IMR-90 (cell line): ENCODE data around the gene CDH22. TPM values are rescaled to one million over a fixed set of nuclear protein-coding genes. Genes with fewer than 3 reads are reported as not detected.

ENCODE experiments used
- ATAC-seq: fragments of 200-7000 bp; cut with Tn5 transposase; 2 replicates; pipeline ENCODE4 v1.9.1; 2020; ENCODE audit warnings: low read depth, mild to moderate bottlenecking, moderate library complexity
- BruUV-seq: library from RNA; stranded (reverse); fragments of 400-500 nt; replicated peaks from 2 replicates; lab custom pipeline; 2021; lab: Mats Ljungman, UMichigan
- CTCF ChIA-PET: fragments of 300-600 bp; formaldehyde crosslinking; extraction: SDS; loops from one replicate; lab custom pipeline; 2021; ENCODE audit warnings: antibody characterized with exemption; lab: Yijun Ruan, JAX
- POLR2A ChIA-PET: fragments of 300-600 bp; sonication (Branson Sonifier 250); formaldehyde crosslinking; loops from one replicate; lab custom pipeline; 2022; ENCODE audit warnings: antibody characterized with exemption; ENCODE audit not compliant: unreplicated experiment; lab: Charles Lee
- DNase-seq: peaks from one replicate; pipeline ENCODE4 v3.0.0; 2013
- H2AFZ ChIP-seq: replicated peaks from 2 replicates; pipeline ENCODE3; 2013; ENCODE audit warnings: low read length, mild to moderate bottlenecking; ENCODE audit not compliant: poor library complexity
- H2AK5ac ChIP-seq: 2 replicates; pipeline ENCODE4 v1.6.1; 2013; ENCODE audit warnings: low read depth, low read length, inconsistent platforms
- H2AK9ac ChIP-seq: replicated peaks from 2 replicates; pipeline ENCODE3; 2013; ENCODE audit warnings: mild to moderate bottlenecking, low read depth, low read length, moderate library complexity; ENCODE audit not compliant: poor library complexity
- H2BK120ac ChIP-seq: 2 replicates; pipeline ENCODE4 v1.6.1; 2013; ENCODE audit warnings: low read depth, low read length, inconsistent platforms
- H2BK15ac ChIP-seq: 3 replicates; pipeline ENCODE4 v1.6.1; 2013; ENCODE audit warnings: low read depth, low read length, inconsistent platforms
- H2BK20ac ChIP-seq: 2 replicates; pipeline ENCODE4 v1.6.1; 2013; ENCODE audit warnings: low read depth, mild to moderate bottlenecking, inconsistent platforms, low read length, moderate library complexity
- H2BK5ac ChIP-seq: 2 replicates; pipeline ENCODE4 v1.6.1; 2013; ENCODE audit warnings: mild to moderate bottlenecking, low read depth, low read length, inconsistent platforms; ENCODE audit not compliant: poor library complexity, severe bottlenecking
- H3K14ac ChIP-seq: replicated peaks from 2 replicates; pipeline ENCODE4 v1.6.1; 2013; ENCODE audit warnings: low read depth, low read length, inconsistent platforms
- H3K18ac ChIP-seq: 2 replicates; pipeline ENCODE4 v1.6.1; 2013; ENCODE audit warnings: low read depth, low read length, control low read depth
- H3K23ac ChIP-seq: 2 replicates; pipeline ENCODE4 v1.6.1; 2013; ENCODE audit warnings: low read depth, low read length, inconsistent platforms
- H3K27ac ChIP-seq: 2 replicates; pipeline ENCODE4 v1.5.1; 2013; ENCODE audit warnings: mild to moderate bottlenecking, control low read depth, low read length; ENCODE audit not compliant: insufficient read depth
- H3K27me3 ChIP-seq: 2 replicates; pipeline ENCODE4 v1.6.1; 2013; ENCODE audit warnings: low read length; ENCODE audit not compliant: control insufficient read depth, insufficient read depth
- H3K36me3 ChIP-seq: 2 replicates; pipeline ENCODE4 v1.6.1; 2013; ENCODE audit warnings: low read length, mixed read lengths; ENCODE audit not compliant: control insufficient read depth, insufficient read depth
- H3K4ac ChIP-seq: 2 replicates; pipeline ENCODE4 v1.6.1; 2013; ENCODE audit warnings: low read depth, low read length, inconsistent platforms
- H3K4me1 ChIP-seq: 2 replicates; pipeline ENCODE4 v1.6.1; 2013; ENCODE audit warnings: low read length, mixed read lengths; ENCODE audit not compliant: control insufficient read depth, insufficient read depth
- H3K4me2 ChIP-seq: 2 replicates; pipeline ENCODE4 v1.6.1; 2013; ENCODE audit warnings: low read depth, mild to moderate bottlenecking, control low read depth, low read length, moderate library complexity
- H3K4me3 ChIP-seq: 2 replicates; pipeline ENCODE4 v1.5.1; 2013; ENCODE audit warnings: low read depth, mild to moderate bottlenecking, control low read depth, low read length, moderate library complexity; ENCODE audit not compliant: insufficient read depth
- H3K56ac ChIP-seq: 2 replicates; pipeline ENCODE4 v1.6.1; 2013; ENCODE audit warnings: low read length, inconsistent platforms; ENCODE audit not compliant: insufficient read depth; ENCODE audit errors: extremely low read depth
- H3K79me1 ChIP-seq, 2 experiments: 2 replicates each; pipeline ENCODE4 v1.6.1; 2013; ENCODE audit warnings: low read length in 2 of 2, inconsistent platforms in 1 of 2, low read depth in 1 of 2
- H3K9ac ChIP-seq: 2 replicates; pipeline ENCODE4 v1.6.1; 2013; ENCODE audit warnings: low read depth, low read length, control low read depth
- H3K9me1 ChIP-seq: 2 replicates; pipeline ENCODE4 v1.6.1; 2013; ENCODE audit warnings: low read length, inconsistent platforms; ENCODE audit not compliant: insufficient read depth
- H3K9me3 ChIP-seq: 2 replicates; pipeline ENCODE4 v1.6.1; 2013; ENCODE audit warnings: low read length; ENCODE audit not compliant: control insufficient read depth, insufficient read depth
- H4K20me1 ChIP-seq: 2 replicates; pipeline ENCODE4 v1.6.1; 2013; ENCODE audit warnings: low read length, inconsistent platforms; ENCODE audit not compliant: insufficient read depth
- H4K5ac ChIP-seq: 2 replicates; pipeline ENCODE4 v1.6.1; 2013; ENCODE audit warnings: mild to moderate bottlenecking, low read depth, low read length, control low read depth
- H4K8ac ChIP-seq, 2 experiments: 2 replicates each; pipeline ENCODE4 v1.6.1; 2013; ENCODE audit warnings: low read depth in 2 of 2, low read length in 2 of 2, control low read depth in 1 of 2, inconsistent platforms in 1 of 2
- H4K91ac ChIP-seq: 2 replicates; pipeline ENCODE4 v1.6.1; 2013; ENCODE audit warnings: low read depth, low read length, inconsistent platforms; ENCODE audit not compliant: insufficient read depth
- BHLHE40 ChIP-seq: fragments of 150-350 bp; IDR thresholded peaks from 2 replicates; pipeline ENCODE4 v1.6.1; 2016; ENCODE audit warnings: mild to moderate bottlenecking, low read depth, low read length
- CEBPB ChIP-seq: IDR thresholded peaks from 2 replicates; pipeline ENCODE4 v1.6.1; 2012; ENCODE audit warnings: low read depth, low read length, improper control_type of control experiment
- CHD1 ChIP-seq: IDR thresholded peaks from 2 replicates; pipeline ENCODE4 v1.6.1; 2012; ENCODE audit warnings: low read depth, low read length, improper control_type of control experiment
- CTCF ChIP-seq: conservative IDR thresholded peaks from 2 replicates; pipeline ENCODE4 v1.5.1; 2012; ENCODE audit warnings: mild to moderate bottlenecking, low read depth, low read length, improper control_type of control experiment
- MAFK ChIP-seq: IDR thresholded peaks from 2 replicates; pipeline ENCODE4 v1.6.1; 2012; ENCODE audit warnings: low read depth, low read length, improper control_type of control experiment
- MAZ ChIP-seq: IDR thresholded peaks from 2 replicates; pipeline ENCODE4 v1.6.1; 2012; ENCODE audit warnings: low read depth, mild to moderate bottlenecking, low read length, improper control_type of control experiment, moderate library complexity, borderline replicate concordance
- MXI1 ChIP-seq: IDR thresholded peaks from 2 replicates; pipeline ENCODE4 v1.6.1; 2012; ENCODE audit warnings: low read depth, mild to moderate bottlenecking, low read length, moderate library complexity, borderline replicate concordance
- NFE2L2 ChIP-seq: fragments of 150-350 bp; IDR thresholded peaks from 2 replicates; pipeline ENCODE4 v1.6.1; 2016; ENCODE audit warnings: low read depth, mild to moderate bottlenecking, low read length
- POLR2A ChIP-seq: IDR thresholded peaks from 2 replicates; pipeline ENCODE4 v1.6.1; 2012; ENCODE audit warnings: mild to moderate bottlenecking, low read depth, low read length
- RCOR1 ChIP-seq: IDR thresholded peaks from 2 replicates; pipeline ENCODE4 v1.6.1; 2012; ENCODE audit warnings: mild to moderate bottlenecking, low read length, improper control_type of control experiment; ENCODE audit not compliant: insufficient replicate concordance
- WGBS, 2 experiments: methylation state at CpG; one replicate each; pipeline versions ENCODE4 v1.1.5 to v1.1.7; 2013; ENCODE audit warnings: missing lambda C conversion rate in 2 of 2; ENCODE audit not compliant: insufficient read length in 1 of 2; ENCODE audit errors: extremely low coverage in 2 of 2; 5-methylcytosine and 5-hydroxymethylcytosine counted together
- dilution Hi-C: fragments of 300-500 bp; cut with HindIII; formaldehyde crosslinking; loops from one replicate; pipeline ENCODE4 v1.14.3; 2018; ENCODE audit warnings: low sequenced_read_pairs; ENCODE audit not compliant: unreplicated experiment
- in situ Hi-C: fragments of 300-500 bp; cut with MboI; formaldehyde crosslinking; loops from 3 replicates; pipeline ENCODE4 v1.14.3; 2019; ENCODE audit warnings: low sequenced_read_pairs, inconsistent platforms, mixed read lengths
- intact Hi-C: fragments of 100-400 bp; cut with micrococcal nuclease; formaldehyde crosslinking; loops from 2 replicates; pipeline ENCODE4 v1.10.0; 2022
- polyA plus RNA-seq, 3 experiments: library from polyadenylated mRNA; depleted of rRNA; stranded (reverse); fragments of >200 nt; gene quantifications; 2 replicates each; pipeline ENCODE4 v1.2.3, GENCODE V29; 2012; ENCODE audit warnings: low replicate concordance in 1 of 3
- total RNA-seq: library from RNA; depleted of rRNA; stranded (reverse); fragments of >200 nt; gene quantifications from 2 replicates; pipeline ENCODE4 v1.2.3, GENCODE V29; 2012
- TF ChIP-seq, protein P1 (sequence below): fragments of 150-350 bp; IDR thresholded peaks from 2 replicates; pipeline ENCODE4 v1.6.1; 2017; ENCODE audit warnings: mild to moderate bottlenecking, antibody characterized with exemption, low read length, low read depth

Gene CDH22
- total and polyA plus RNA-seq, 2 of the 4 experiments (the other 2 are of a cell fraction), result not detected

- Histone ChIP-seq H3K27me3 (peaks cover 9% of the 10 kb centered on the region), H2AK9ac (no peak overlapping the region), H3K9me1 (no peaks in the 10 kb centered on the region), H4K5ac (no peak overlapping the region), H3K14ac (no peak overlapping the region), H3K4me2 (no peak overlapping the region), H4K91ac (no peak overlapping the region), H2BK15ac (no peak overlapping the region), H3K4me3 (no peak overlapping the region), H4K20me1 (no peaks in the 10 kb centered on the region), H3K23ac (no peak overlapping the region), H3K36me3 (no peaks in the 10 kb centered on the region), H3K4me1 (no peaks in the 10 kb centered on the region), H2AK5ac (no peak overlapping the region), H3K9ac (no peak overlapping the region), H3K56ac (no peak overlapping the region), H2AFZ (no peak overlapping the region), H3K4ac (no peak overlapping the region), H3K18ac (no peak overlapping the region), H3K27ac (no peak overlapping the region), H2BK120ac (no peak overlapping the region), H2BK20ac (no peak overlapping the region), H3K79me1 (no peaks in the 10 kb centered on the region), H4K8ac (no peak overlapping the region), H3K9me3 (no peaks in the 10 kb centered on the region), H2BK5ac (no peak overlapping the region)
- no TSS peak for BruUV-seq
- DNase-seq (no peak), ATAC-seq (no peak)
- in situ Hi-C loops (no loop called here), intact Hi-C loops (no loop called here), dilution Hi-C loops (no loop called here)
- no peak for TF ChIP-seq NFE2L2
- no peak for TF ChIP-seq MAFK
- no peak for TF ChIP-seq RCOR1
- no peak for TF ChIP-seq POLR2A
- TF ChIP-seq, protein P1, sequence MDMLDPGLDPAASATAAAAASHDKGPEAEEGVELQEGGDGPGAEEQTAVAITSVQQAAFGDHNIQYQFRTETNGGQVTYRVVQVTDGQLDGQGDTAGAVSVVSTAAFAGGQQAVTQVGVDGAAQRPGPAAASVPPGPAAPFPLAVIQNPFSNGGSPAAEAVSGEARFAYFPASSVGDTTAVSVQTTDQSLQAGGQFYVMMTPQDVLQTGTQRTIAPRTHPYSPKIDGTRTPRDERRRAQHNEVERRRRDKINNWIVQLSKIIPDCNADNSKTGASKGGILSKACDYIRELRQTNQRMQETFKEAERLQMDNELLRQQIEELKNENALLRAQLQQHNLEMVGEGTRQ, result no peak
- TF ChIP-seq BHLHE40, result no peak
- TF ChIP-seq CHD1, result no peak
- TF ChIP-seq MAZ, result no peak
- TF ChIP-seq MXI1, result no peak
- TF ChIP-seq CTCF, result no peak
- no peak for TF ChIP-seq CEBPB
- CTCF ChIA-PET, result no interaction called here
- WGBS, 2 experiments, result 11% methylated on average over 1 of the region's 2 CpGs; no CpG with 5 or more reads in 1 of the 2 experiments
- POLR2A ChIA-PET, result no interaction called here
These were observed 34.6 kb downstream of the CDH22 start for GRCh38 chr20:46273717-46274116.
